Bronchial epithelial cell (primary cell): ENCODE measurements around the gene GLYAT. TPM values are rescaled to one million over a fixed set of nuclear protein-coding genes. Genes with fewer than 3 reads are reported as not detected.

Experiments used
- DNase-seq: peaks from one replicate; pipeline ENCODE4 v3.0.0-alpha.2; 2010; ENCODE audit warnings: low read depth
- FAIRE-seq: peaks from 2 replicates; lab custom pipeline; 2011; peaks lifted over from hg19 to GRCh38; lab: Jason Lieb, UNC
- H3K27me3 ChIP-seq: 2 replicates; pipeline ENCODE4 v1.5.1; 2011; ENCODE audit warnings: low read length; ENCODE audit not compliant: control insufficient read depth, insufficient read depth
- H3K36me3 ChIP-seq: 2 replicates; pipeline ENCODE4 v1.5.1; 2011; ENCODE audit warnings: low read length; ENCODE audit not compliant: control insufficient read depth, insufficient read depth
- H3K4me3 ChIP-seq: 2 replicates; pipeline ENCODE4 v1.5.1; 2011; ENCODE audit warnings: mild to moderate bottlenecking, low read depth, low read length, control low read depth
- CTCF ChIP-seq: IDR thresholded peaks from 2 replicates; pipeline ENCODE4 v1.5.1; 2011; ENCODE audit warnings: mild to moderate bottlenecking, moderate library complexity, low read length, control low read depth, inconsistent platforms; ENCODE audit not compliant: insufficient read depth, severe bottlenecking
- total RNA-seq: library from RNA; depleted of rRNA; stranded (reverse); fragments of >200 nt; gene quantifications from 2 replicates; pipeline ENCODE4 v1.2.1, GENCODE V29; 2014

Gene GLYAT
- total RNA-seq, 1 donor from 2014 or later, result not detected

GRCh38 chr11:58742140-58742539 is 10.4 kb upstream of the GLYAT start:
- Histone ChIP-seq H3K27me3 (no peaks in the 10 kb centered on the region), H3K36me3 (no peaks in the 10 kb centered on the region), H3K4me3 (no peak overlapping the region)
- FAIRE-seq (no peak), DNase-seq (no peak)
- TF ChIP-seq CTCF, result no peak

- Histone ChIP-seq H3K4me3 (no peak overlapping the region), H3K36me3 (no peaks in the 10 kb centered on the region), H3K27me3 (no peaks in the 10 kb centered on the region)
- DNase-seq, result no peak
- no peak for FAIRE-seq
- no peak for TF ChIP-seq CTCF
Measured at GRCh38 chr11:58741127-58741526, 9.4 kb upstream of the GLYAT start.

- no peak for FAIRE-seq
- no peaks in the 10 kb centered on the region for H3K36me3 ChIP-seq
- H3K4me3 ChIP-seq, result no peak overlapping the region
- no peak for DNase-seq
- TF ChIP-seq CTCF, result no peak
- no peaks in the 10 kb centered on the region for H3K27me3 ChIP-seq
Measured at GRCh38 chr11:58740447-58740846, 8.7 kb upstream of the GLYAT start.

- no peak for TF ChIP-seq CTCF
- no peaks in the 10 kb centered on the region for H3K27me3 ChIP-seq
- FAIRE-seq (no peak), DNase-seq (no peak)
- H3K4me3 ChIP-seq, result no peak overlapping the region
- no peaks in the 10 kb centered on the region for H3K36me3 ChIP-seq
Measured at GRCh38 chr11:58739725-58740430, 8.1 kb upstream of the GLYAT start.

GRCh38 chr11:58734681-58735490 is 3.1 kb upstream of the GLYAT start:
- no peaks in the 10 kb centered on the region for H3K36me3 ChIP-seq
- FAIRE-seq (no peak), DNase-seq (no peak)
- H3K4me3 ChIP-seq, result no peak overlapping the region
- no peaks in the 10 kb centered on the region for H3K27me3 ChIP-seq
- TF ChIP-seq CTCF, result no peak
